H1 (cell line): ENCODE data around the gene MANSC4. TPM values are rescaled to one million over a fixed set of nuclear protein-coding genes. Genes with fewer than 3 reads are reported as not detected.

ENCODE experiments used
- CTCF ChIA-PET: fragments of 300-600 bp; sonication (Branson Sonifier 250); formaldehyde crosslinking; loops from one replicate; lab custom pipeline; 2021; ENCODE audit not compliant: partially characterized antibody; lab: Charles Lee
- POLR2A ChIA-PET: fragments of 300-600 bp; sonication (Branson Sonifier 250); formaldehyde crosslinking; loops from one replicate; lab custom pipeline; 2021; ENCODE audit warnings: inconsistent platforms; ENCODE audit not compliant: partially characterized antibody; lab: Charles Lee
- DNase-seq, 2 experiments: peaks; one replicate each; pipeline versions ENCODE4 v3.0.0 to v3.0.0-alpha.2; 2010 to 2022; ENCODE audit warnings: low spot score in 2 of 2, low read depth in 1 of 2, mixed read lengths in 1 of 2
- FAIRE-seq: peaks from 2 replicates; lab custom pipeline; 2011; peaks lifted over from hg19 to GRCh38; lab: Jason Lieb, UNC
- H2AFZ ChIP-seq: 2 replicates; pipeline ENCODE4 v1.8.1; 2012; ENCODE audit warnings: low read length, inconsistent platforms
- H2AK5ac ChIP-seq: 2 replicates; pipeline ENCODE4 v1.6.1; 2013; ENCODE audit warnings: low read depth, low read length
- H2BK120ac ChIP-seq: replicated peaks from 2 replicates; pipeline ENCODE3; 2013; ENCODE audit warnings: low read depth, low read length, inconsistent platforms
- H2BK12ac ChIP-seq: 2 replicates; pipeline ENCODE4 v1.6.1; 2013; ENCODE audit warnings: low read depth, low read length
- H2BK15ac ChIP-seq: 2 replicates; pipeline ENCODE4 v1.6.1; 2013; ENCODE audit warnings: low read length
- H2BK20ac ChIP-seq: 2 replicates; pipeline ENCODE4 v1.6.1; 2013; ENCODE audit warnings: low read length
- H2BK5ac ChIP-seq: 2 replicates; pipeline ENCODE4 v1.6.1; 2013; ENCODE audit warnings: low read depth, low read length
- H3K14ac ChIP-seq: 2 replicates; pipeline ENCODE4 v1.6.1; 2013; ENCODE audit warnings: inconsistent platforms; ENCODE audit not compliant: insufficient read length
- H3K18ac ChIP-seq: 2 replicates; pipeline ENCODE4 v1.6.1; 2013; ENCODE audit warnings: low read length; ENCODE audit errors: extremely low read depth
- H3K23ac ChIP-seq: 2 replicates; pipeline ENCODE4 v1.6.1; 2013; ENCODE audit warnings: inconsistent platforms; ENCODE audit not compliant: insufficient read length
- H3K23me2 ChIP-seq: 2 replicates; pipeline ENCODE4 v1.6.1; 2013; ENCODE audit warnings: low read depth, low read length
- H3K27ac ChIP-seq: 2 replicates; pipeline ENCODE4 v1.6.1; 2011; ENCODE audit warnings: low read depth, low read length, inconsistent platforms
- H3K27me3 ChIP-seq, 4 experiments: replicated peaks in 1 of 4; 1 replicate in 1 of 4; 2 replicates in 3 of 4; pipeline versions ENCODE4 v1.6.1 to v1.8.1; 2011 to 2013; ENCODE audit warnings: low read length in 3 of 4, mild to moderate bottlenecking in 3 of 4, inconsistent platforms in 2 of 4, mixed read lengths in 2 of 4, moderate library complexity in 1 of 4; ENCODE audit not compliant: control insufficient read depth in 3 of 4, insufficient read depth in 3 of 4; ENCODE audit errors: extremely low read depth in 1 of 4
- H3K36me3 ChIP-seq, 4 experiments: 2 replicates each; pipeline versions ENCODE4 v1.6.1 to v1.8.1; 2011 to 2013; ENCODE audit warnings: mild to moderate bottlenecking in 4 of 4, low read length in 3 of 4, moderate library complexity in 2 of 4, control low read depth in 1 of 4, inconsistent platforms in 1 of 4; ENCODE audit not compliant: insufficient read depth in 4 of 4, control insufficient read depth in 2 of 4
- H3K4ac ChIP-seq: replicated peaks from 2 replicates; pipeline ENCODE3; 2013; ENCODE audit warnings: low read length, low read depth, mixed read lengths, inconsistent platforms; ENCODE audit not compliant: insufficient read length
- H3K4me1 ChIP-seq, 4 experiments: replicated peaks in 1 of 4; 1 replicate in 1 of 4; 2 replicates in 3 of 4; pipeline versions ENCODE4 v1.6.1 to v1.8.1; 2011 to 2013; ENCODE audit warnings: low read length in 3 of 4, inconsistent platforms in 2 of 4, mixed read lengths in 1 of 4; ENCODE audit not compliant: insufficient read depth in 4 of 4, control insufficient read depth in 3 of 4
- H3K4me2 ChIP-seq, 2 experiments: 2 replicates each; pipeline versions ENCODE4 v1.6.1 to v1.8.1; 2011 to 2013; ENCODE audit warnings: low read depth in 2 of 2, low read length in 2 of 2, control low read depth in 1 of 2, inconsistent platforms in 1 of 2, mild to moderate bottlenecking in 1 of 2; ENCODE audit not compliant: insufficient read depth in 1 of 2
- H3K4me3 ChIP-seq, 4 experiments: fragments of 200-600, 300-600 bp in 1 of 4; sonication (generic), shearing (Covaris generic), sonication (Bioruptor Twin) in 1 of 4; 2 replicates each; pipeline versions ENCODE4 v1.5.1 to v1.8.1; 2011 to 2016; ENCODE audit warnings: low read length in 4 of 4, low read depth in 3 of 4, control low read depth in 2 of 4, inconsistent platforms in 2 of 4, mild to moderate bottlenecking in 2 of 4, mixed read lengths in 1 of 4, moderate library complexity in 1 of 4; ENCODE audit not compliant: insufficient read depth in 2 of 4; ENCODE audit errors: extremely low read depth in 1 of 4
- H3K56ac ChIP-seq: replicated peaks from 2 replicates; pipeline ENCODE3; 2013; ENCODE audit warnings: low read depth, mild to moderate bottlenecking, mixed read lengths, low read length, inconsistent platforms; ENCODE audit not compliant: insufficient read length
- H3K79me1 ChIP-seq: 2 replicates; pipeline ENCODE4 v1.6.1; 2013; ENCODE audit warnings: low read depth, low read length, control low read depth
- H3K79me2 ChIP-seq, 2 experiments: 2 replicates each; pipeline versions ENCODE4 v1.6.1 to v1.8.1; 2012 to 2013; ENCODE audit warnings: low read length in 2 of 2, mild to moderate bottlenecking in 2 of 2, inconsistent platforms in 1 of 2; ENCODE audit not compliant: insufficient read depth in 2 of 2, control insufficient read depth in 1 of 2
- H3K9ac ChIP-seq, 4 experiments: replicated peaks in 1 of 4; 1 replicate in 1 of 4; 2 replicates in 3 of 4; pipeline versions ENCODE4 v1.6.1 to v1.8.1; 2011 to 2013; ENCODE audit warnings: low read depth in 3 of 4, low read length in 3 of 4, control low read depth in 2 of 4, mild to moderate bottlenecking in 2 of 4, moderate library complexity in 2 of 4, inconsistent platforms in 1 of 4; ENCODE audit errors: extremely low read depth in 1 of 4
- H3K9me3 ChIP-seq, 2 experiments: 2 replicates each; pipeline versions ENCODE4 v1.6.1 to v1.8.1; 2012 to 2013; ENCODE audit warnings: mild to moderate bottlenecking in 2 of 2, moderate library complexity in 2 of 2, control low read depth in 1 of 2, inconsistent platforms in 1 of 2, low read depth in 1 of 2, low read length in 1 of 2, mixed read lengths in 1 of 2; ENCODE audit not compliant: insufficient read depth in 2 of 2
- H4K20me1 ChIP-seq, 2 experiments: replicated peaks in 1 of 2; 2 replicates each; pipeline versions ENCODE3 to v1.8.1; 2011 to 2013; ENCODE audit warnings: inconsistent platforms in 2 of 2, low read length in 2 of 2, mild to moderate bottlenecking in 1 of 2; ENCODE audit not compliant: insufficient read depth in 2 of 2, control insufficient read depth in 1 of 2
- H4K5ac ChIP-seq: 2 replicates; pipeline ENCODE4 v1.6.1; 2013; ENCODE audit warnings: low read length, low read depth, mixed read lengths, inconsistent platforms; ENCODE audit not compliant: insufficient read length
- H4K8ac ChIP-seq: 2 replicates; pipeline ENCODE4 v1.8.0; 2013; ENCODE audit warnings: mild to moderate bottlenecking, moderate library complexity, low read length, inconsistent platforms; ENCODE audit not compliant: insufficient read depth; ENCODE audit errors: extremely low read depth
- H4K91ac ChIP-seq: replicated peaks from 2 replicates; pipeline ENCODE3; 2013; ENCODE audit warnings: low read length, mixed read lengths, inconsistent platforms; ENCODE audit not compliant: insufficient read length
- ATF2 ChIP-seq: IDR thresholded peaks from 2 replicates; pipeline ENCODE4 v1.6.1; 2012; ENCODE audit warnings: low read length, inconsistent platforms
- CTBP2 ChIP-seq: IDR thresholded peaks from 2 replicates; pipeline ENCODE4 v1.7.0; 2011; ENCODE audit warnings: borderline replicate concordance, mild to moderate bottlenecking, moderate library complexity, mixed read lengths, low read length; ENCODE audit not compliant: insufficient read depth, insufficient read length
- JUND ChIP-seq: IDR thresholded peaks from 2 replicates; pipeline ENCODE4 v1.6.1; 2011; ENCODE audit warnings: mild to moderate bottlenecking, improper control_type of control experiment, low read length
- KDM5A ChIP-seq: fragments of 200-600 bp; IDR thresholded peaks from 2 replicates; pipeline ENCODE4 v1.7.1; 2012; ENCODE audit warnings: mild to moderate bottlenecking, low read length, inconsistent platforms, mixed read lengths
- TCF12 ChIP-seq: IDR thresholded peaks from 2 replicates; pipeline ENCODE4 v1.6.1; 2011; ENCODE audit warnings: low read depth, mild to moderate bottlenecking, low read length
- YY1 ChIP-seq: IDR thresholded peaks from 2 replicates; pipeline ENCODE4 v1.6.1; 2011; ENCODE audit warnings: low read depth, mild to moderate bottlenecking, low read length
- WGBS, 2 experiments: shearing (Covaris generic) in 1 of 2; methylation state at CpG; one replicate each; pipeline versions ENCODE4 v1.1.6 to v1.1.7; 2013 to 2015; ENCODE audit warnings: low lambda C conversion rate in 2 of 2, mixed read lengths in 2 of 2, inconsistent platforms in 1 of 2, low coverage in 1 of 2, missing lambda C conversion rate in 1 of 2; ENCODE audit not compliant: insufficient replicate concordance in 2 of 2, insufficient coverage in 1 of 2, insufficient read length in 1 of 2; ENCODE audit errors: extremely low coverage in 1 of 2, missing lambda C conversion rate in 1 of 2; 5-methylcytosine and 5-hydroxymethylcytosine counted together
- polyA plus RNA-seq, 7 experiments: library from polyadenylated mRNA; depleted of rRNA in 3 of 7; stranded (reverse) in 5 of 7; unstranded in 2 of 7; fragments of >200 nt in 5 of 7; fragments of 200-250 nt in 2 of 7; gene quantifications; 1 replicate in 5 of 7; 2 replicates in 1 of 7; 4 replicates in 1 of 7; pipeline versions ENCODE4 v1.2.1 to v1.2.3, GENCODE V29; 2011 to 2013; ENCODE audit warnings: missing spikeins in 2 of 7, mixed read lengths in 2 of 7
- total RNA-seq: library from RNA; stranded (reverse); fragmentation: NEBNext Ultra II Directional; extraction: Animal tissue kit (Norgen Biotek cat#: 25700); gene quantifications from 2 replicates; pipeline ENCODE4 v1.2.1, GENCODE V29; 2021

Gene MANSC4
- total and polyA plus RNA-seq, 2 of the 8 experiments (the other 6 are each of a cell fraction or from before 2014, with no cell fraction given): not detected

GRCh38 chr12:27796128-27796527 is 16.1 kb upstream of the MANSC4 start:
- Histone ChIP-seq H3K23ac (no peak overlapping the region), H2AFZ (no peak overlapping the region), H2AK5ac (no peak overlapping the region), H4K20me1 (peaks cover 0 to 1% of the 10 kb centered on the region in 2 experiments), H3K27ac (no peak overlapping the region), H2BK5ac (no peak overlapping the region), H3K9ac (no peak overlapping the region), H3K56ac (no peak overlapping the region), H3K4me2 (no peak overlapping the region), H3K9me3 (no peaks in the 10 kb centered on the region), H2BK15ac (no peak overlapping the region), H3K14ac (no peak overlapping the region), H3K4me3 (no peak overlapping the region), H3K4me1 (no peaks in the 10 kb centered on the region), H3K23me2 (no peaks in the 10 kb centered on the region), H3K36me3 (peaks cover 8 to 53% (median 24%) of the 10 kb centered on the region in 4 experiments; a peak in 7 of 8 replicates), H4K5ac (no peak overlapping the region), H3K27me3 (no peaks in the 10 kb centered on the region), H3K79me1 (no peaks in the 10 kb centered on the region; the same call in 1 of the 2 replicates), H2BK12ac (no peak overlapping the region), H3K18ac (no peak overlapping the region), H3K4ac (no peak overlapping the region), H4K91ac (no peak overlapping the region), H4K8ac (no peak overlapping the region), H3K79me2 (no peaks in the 10 kb centered on the region; a peak in 1 of 4 replicates), H2BK120ac (no peak overlapping the region), H2BK20ac (no peak overlapping the region)
- ChIA-PET POLR2A (interaction anchor here (0.9 to 1.8 kb wide), 2 partner anchors 10 to 11 kb away, joined by 3 to 5 read pairs; no protein-coding TSS in a partner anchor), CTCF (interaction anchor here (0.7 to 1.2 kb wide), 4 partner anchors 10 to 45 kb away, joined by 3 to 4 read pairs (median 3); no protein-coding TSS in a partner anchor)
- no peak for TF ChIP-seq KDM5A
- TF ChIP-seq ATF2: no peak
- no peak for TF ChIP-seq YY1
- no peak for TF ChIP-seq CTBP2
- TF ChIP-seq TCF12: no peak
- no peak for TF ChIP-seq JUND
- DNase-seq: no peak
- FAIRE-seq: no peak
- WGBS, 2 experiments: 85% methylated on average over 7 of the region's 7 CpGs; no CpG with 5 or more reads in 1 of the 2 experiments
